Activated CD4-positive, CD25-positive, alpha-beta regulatory T cell treated with anti-CD3 and anti-CD28 coated beads, Interleukin-2, amount 50 U/mL, for 72 hours (primary cell): ENCODE data around the gene TCF15.

Experiments used
- DNase-seq: peaks from one replicate; pipeline ENCODE4 v3.0.0; 2021

The TCF15 gene

GRCh38 chr20:576156-576555 lies 34.0 kb downstream of the TCF15 start:
- DNase-seq, result no peak

DNA sequence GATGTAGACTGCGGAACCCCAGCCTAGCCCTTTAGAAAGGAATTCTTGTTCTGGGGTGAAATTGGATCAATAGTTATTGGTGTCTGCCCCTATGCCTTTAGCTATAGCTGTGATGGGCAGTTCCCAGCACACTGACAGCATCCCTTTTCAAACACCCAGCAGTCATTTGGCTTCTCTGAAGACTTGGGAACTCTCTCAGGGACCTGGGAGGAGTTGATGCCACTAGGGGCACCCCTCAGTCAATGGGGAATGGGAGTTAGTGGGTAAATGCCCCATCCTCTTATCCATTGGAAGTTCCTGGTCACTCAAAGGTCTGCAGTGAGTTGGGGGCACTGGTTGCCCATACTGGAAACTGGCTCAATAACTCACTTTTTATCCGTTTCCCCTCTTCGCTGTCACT lies 34.9 kb downstream of the TCF15 start:
- DNase-seq, result no peak

GRCh38 chr20:574297-574942 lies 35.7 kb downstream of the TCF15 start:
- no peak for DNase-seq

GRCh38 chr20:573414-574296 lies 36.5 kb downstream of the TCF15 start:
- no peak for DNase-seq

DNA sequence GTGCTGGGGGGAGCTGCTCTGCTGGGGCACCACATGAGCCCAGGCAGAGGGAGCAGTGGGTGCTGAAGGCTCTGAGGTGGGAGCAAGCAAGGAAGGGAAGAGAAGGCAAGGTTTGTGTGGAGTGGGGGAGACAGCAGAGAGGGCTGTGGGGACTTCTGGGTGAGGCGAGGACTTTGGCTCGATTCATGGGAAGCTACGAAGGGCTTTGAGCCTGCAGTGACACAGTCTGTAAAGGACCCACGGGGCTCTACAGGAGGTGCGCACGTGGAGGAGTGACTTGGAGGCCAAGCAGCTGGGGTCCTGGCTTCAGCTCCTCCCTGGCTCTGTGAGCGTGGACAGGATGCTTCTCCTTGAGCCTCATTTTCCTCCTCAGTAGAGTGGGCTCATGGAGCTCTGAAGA lies 37.4 kb downstream of the TCF15 start:
- DNase-seq, result no peak

DNA sequence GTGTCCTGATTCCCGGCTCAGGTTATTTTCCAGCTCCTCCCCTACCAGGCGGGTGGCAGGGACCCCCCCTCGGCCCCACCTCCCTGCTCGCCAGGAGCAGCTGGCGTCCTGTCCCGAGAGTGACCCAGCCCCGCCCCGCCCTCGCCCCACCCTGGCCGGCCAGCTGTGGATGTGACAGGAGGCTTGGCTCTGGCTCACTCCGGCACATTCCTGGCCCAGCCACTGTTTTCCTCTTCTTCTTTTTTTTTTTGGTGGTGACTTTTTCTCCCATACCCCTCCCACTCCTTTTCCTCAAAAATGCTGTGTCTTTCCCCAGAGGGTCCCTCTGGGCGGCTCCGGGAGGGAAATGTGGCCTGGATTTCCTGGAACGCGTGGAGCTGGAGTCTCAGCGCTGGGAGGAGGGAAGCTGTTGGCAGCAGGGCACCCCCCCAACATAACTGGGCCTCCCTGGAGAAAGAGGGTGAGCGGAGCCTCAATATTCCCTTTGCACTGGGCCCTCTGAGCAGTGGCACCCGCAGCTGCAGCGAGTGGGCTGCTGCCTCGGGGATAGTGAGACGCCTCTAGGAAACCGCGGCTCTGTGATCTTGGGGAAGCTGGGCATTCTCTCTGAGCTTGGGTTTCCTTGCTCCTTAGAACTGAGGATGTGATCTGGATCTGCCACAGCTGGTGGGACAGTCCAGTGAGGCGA lies 38.2 kb downstream of the TCF15 start:
- no peak for DNase-seq

DNA sequence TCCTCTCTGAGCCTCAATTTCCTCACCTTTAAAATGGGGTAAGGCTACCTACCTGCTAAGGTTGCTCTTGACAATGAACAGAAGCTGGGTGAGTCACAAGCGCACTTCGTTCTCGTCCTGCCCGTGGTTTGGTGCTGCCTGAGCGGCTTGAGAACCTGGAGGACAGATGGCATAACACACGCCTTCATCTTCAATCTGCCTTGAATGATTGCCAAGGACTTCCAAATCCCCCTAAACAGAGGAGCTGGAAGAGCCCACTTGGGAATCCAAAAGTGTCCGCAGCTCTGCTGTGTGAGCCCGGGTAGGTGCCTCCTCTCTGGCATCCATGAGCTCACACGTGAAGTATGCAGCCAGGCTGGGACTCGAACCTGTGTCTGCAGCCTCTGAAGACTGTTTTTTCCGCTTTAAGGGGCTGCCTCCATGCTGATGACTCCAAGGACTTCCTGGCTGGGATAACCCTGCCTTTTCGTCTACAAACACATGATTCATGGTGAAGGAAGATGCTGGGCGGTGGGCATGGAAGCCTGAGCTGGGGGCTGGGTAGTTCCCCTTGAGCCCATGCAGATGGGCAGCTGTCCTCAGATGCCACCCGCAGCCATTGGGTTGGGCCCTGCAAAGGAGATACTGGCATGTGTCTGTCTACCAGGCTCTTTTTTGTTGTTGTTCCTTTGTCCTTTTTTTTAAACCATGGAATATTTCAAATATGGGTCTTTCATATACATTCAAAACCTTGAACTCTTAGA lies 41.3 kb downstream of the TCF15 start:
- DNase-seq, result no peak

DNA sequence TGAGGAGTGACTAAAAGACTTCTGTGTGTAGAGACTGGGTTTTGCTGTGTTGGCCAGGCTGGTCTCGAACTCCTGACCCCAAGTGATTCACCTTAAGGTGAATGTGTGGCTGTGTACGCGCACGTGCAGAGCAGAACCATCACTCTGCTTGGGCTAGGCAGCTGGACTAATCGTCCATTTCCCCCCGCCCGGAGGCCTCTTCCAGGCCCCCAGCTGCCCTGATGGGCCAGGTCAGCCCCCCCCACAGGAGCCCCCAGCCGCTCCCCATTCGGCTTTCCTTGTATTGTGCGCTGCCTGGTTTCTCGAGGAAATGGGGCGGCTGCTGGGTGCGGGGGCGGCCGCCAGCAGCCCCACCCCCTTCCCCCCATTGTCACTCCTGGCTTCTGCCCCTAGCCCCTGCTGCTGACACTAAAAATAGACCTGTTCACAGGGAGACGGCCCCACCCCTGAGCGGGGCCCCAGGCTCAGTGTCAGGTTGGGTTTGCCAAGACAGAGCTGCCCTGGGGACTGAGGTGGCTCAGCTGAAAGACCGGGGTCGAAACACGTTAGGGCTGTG lies 41.9 kb downstream of the TCF15 start:
- no peak for DNase-seq

DNA sequence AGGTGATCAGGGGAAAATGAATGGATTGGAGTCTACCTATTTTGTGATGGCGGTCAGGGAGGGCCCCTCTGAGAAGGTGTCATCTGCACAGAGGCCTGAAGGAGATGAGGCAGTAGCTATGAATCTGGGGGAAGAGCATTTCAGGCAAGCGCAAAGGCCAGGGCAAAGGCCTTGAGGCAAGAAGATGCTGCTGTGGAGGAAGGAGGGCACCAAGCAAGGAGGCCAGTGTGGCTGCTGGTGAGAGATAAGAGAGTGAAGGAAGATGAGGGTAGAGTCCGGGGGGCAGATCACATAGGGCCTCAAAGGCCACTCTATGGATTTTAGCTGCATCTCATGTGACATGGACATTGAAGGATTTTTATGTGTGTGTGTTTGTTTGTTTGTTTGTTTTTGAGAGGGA lies 45.9 kb downstream of the TCF15 start:
- no peak for DNase-seq

DNA sequence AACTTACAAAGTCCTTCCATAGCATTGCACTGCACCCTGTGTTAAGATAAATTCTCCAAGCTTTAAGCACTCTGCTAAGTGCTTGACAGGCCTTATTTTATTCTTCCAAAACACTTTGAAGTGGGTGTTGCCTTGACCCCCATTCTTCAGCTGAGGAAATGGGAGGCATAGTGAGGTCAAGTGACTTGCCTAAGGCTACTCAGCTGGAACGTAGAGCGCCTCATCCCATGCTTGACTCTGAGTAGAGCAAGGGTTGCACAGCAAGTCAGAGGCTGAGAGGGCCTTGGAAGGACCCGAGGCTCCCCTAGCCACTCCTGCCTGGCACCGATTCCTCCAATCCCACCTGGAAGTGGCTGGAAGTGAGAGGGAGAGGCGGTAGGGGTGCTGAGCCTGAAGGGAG lies 46.9 kb downstream of the TCF15 start:
- DNase-seq, result no peak

DNA sequence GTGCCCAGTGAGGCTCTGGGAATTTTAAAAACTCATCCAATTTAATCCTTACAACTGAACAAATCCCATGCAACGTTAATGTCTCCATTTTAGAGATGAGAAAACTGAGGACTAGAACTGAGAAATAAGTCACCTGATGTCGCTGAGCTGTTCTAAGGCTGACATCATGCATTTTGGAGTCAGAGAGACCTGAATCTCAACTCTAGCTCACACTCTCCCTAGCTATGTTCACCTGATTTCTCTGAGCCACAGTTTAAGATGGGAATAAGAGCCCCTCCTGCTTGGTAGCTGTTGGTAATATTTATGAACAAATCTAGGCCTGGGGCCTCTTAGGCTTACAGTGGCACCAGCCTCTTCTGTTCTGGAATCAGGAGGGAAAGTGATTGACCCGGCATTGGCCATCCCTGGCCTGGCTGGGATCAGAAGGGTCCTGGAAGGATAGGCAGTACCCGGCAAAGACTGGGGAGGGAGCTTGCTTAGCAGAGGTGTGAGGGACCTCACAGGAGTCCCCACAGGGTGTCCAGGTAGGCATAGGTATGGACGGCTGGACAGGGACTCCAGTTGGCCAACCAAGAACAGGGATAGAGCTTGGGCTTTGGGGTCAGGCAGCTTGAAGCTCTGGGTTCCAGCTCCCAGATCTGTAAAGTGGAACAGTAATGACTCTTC lies 47.7 kb downstream of the TCF15 start:
- no peak for DNase-seq

GRCh38 chr20:561437-562231 lies 48.5 kb downstream of the TCF15 start:
- DNase-seq, result no peak

- no peak for DNase-seq
These were observed 49.4 kb downstream of the TCF15 start for GRCh38 chr20:560680-561079.

GRCh38 chr20:558117-558516 lies 52.0 kb downstream of the TCF15 start:
- DNase-seq, result no peak

GRCh38 chr20:556984-557383 lies 53.1 kb downstream of the TCF15 start:
- DNase-seq, result no peak

GRCh38 chr20:555976-556385 lies 54.1 kb downstream of the TCF15 start:
- DNase-seq, result no peak
